ENCODE measurements around the gene PFDN2. TPM values are rescaled to one million over a fixed set of nuclear protein-coding genes. Genes with fewer than 3 reads are reported as not detected.
A peak's percentile ranks its signal among the peaks of the same experiment; 100 is the strongest.

PFDN2 gene
- total and polyA plus RNA-seq, 10 donors: 14.9 to 140 (median 42.5) TPM

DNA sequence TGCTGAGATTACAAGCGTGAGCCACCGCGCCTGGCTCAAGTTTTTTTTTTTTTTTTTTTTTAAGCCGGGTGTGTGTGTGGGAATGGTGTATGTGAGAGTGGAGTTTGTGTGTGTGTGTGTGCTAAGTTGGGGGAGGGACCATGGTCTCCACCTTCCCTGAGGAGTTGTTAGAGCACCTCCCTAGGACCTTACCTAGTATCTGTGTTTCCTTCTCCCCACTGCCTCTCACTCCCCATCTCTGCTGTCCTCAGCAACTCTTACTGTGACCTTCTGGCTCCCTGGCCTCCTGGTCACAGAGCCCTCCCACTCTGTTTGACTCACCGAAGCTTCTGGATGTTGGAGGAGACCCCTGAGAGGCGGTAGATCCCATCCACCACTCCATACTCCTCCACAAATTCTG lies 58.5 kb downstream of the PFDN2 start:
- no peak for DNase-seq
- 78 to 95% (median 89%) methylated on average over 6 of the region's 6 CpGs for WGBS, 5 donors
- TF ChIP-seq POLR2A (IDR thresholded peaks at IDR 0.05) (no peak), POLR2AphosphoS5 (IDR thresholded peaks at IDR 0.05) (no peak)
- TF ChIP-seq, protein P1, sequence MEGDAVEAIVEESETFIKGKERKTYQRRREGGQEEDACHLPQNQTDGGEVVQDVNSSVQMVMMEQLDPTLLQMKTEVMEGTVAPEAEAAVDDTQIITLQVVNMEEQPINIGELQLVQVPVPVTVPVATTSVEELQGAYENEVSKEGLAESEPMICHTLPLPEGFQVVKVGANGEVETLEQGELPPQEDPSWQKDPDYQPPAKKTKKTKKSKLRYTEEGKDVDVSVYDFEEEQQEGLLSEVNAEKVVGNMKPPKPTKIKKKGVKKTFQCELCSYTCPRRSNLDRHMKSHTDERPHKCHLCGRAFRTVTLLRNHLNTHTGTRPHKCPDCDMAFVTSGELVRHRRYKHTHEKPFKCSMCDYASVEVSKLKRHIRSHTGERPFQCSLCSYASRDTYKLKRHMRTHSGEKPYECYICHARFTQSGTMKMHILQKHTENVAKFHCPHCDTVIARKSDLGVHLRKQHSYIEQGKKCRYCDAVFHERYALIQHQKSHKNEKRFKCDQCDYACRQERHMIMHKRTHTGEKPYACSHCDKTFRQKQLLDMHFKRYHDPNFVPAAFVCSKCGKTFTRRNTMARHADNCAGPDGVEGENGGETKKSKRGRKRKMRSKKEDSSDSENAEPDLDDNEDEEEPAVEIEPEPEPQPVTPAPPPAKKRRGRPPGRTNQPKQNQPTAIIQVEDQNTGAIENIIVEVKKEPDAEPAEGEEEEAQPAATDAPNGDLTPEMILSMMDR (IDR thresholded peaks at IDR 0.05 in 8 of 11, conservative IDR thresholded peaks at IDR 0.05 in 3 of 11): no peak
- peaks cover 2 to 97% (median 58%) of the 10 kb centered on the region in 6 donors for H3K36me3 ChIP-seq
- H3K27me3 ChIP-seq (replicated peaks in 1 of 7): no peaks in the 10 kb centered on the region
- no peaks in the 10 kb centered on the region for H3K9me3 ChIP-seq
- peaks cover 0 to 76% (median 35%) of the 10 kb centered on the region in 6 donors for H3K4me1 ChIP-seq
- intact Hi-C loops (cut with DNase I; ENCODE audit: low total_unique reads): no loop called here
- no peak overlapping the region for H3K4me3 ChIP-seq
- H3K27ac ChIP-seq: peak overlapping the region in 2 of 8 donors; percentile 4 to 28

DNA sequence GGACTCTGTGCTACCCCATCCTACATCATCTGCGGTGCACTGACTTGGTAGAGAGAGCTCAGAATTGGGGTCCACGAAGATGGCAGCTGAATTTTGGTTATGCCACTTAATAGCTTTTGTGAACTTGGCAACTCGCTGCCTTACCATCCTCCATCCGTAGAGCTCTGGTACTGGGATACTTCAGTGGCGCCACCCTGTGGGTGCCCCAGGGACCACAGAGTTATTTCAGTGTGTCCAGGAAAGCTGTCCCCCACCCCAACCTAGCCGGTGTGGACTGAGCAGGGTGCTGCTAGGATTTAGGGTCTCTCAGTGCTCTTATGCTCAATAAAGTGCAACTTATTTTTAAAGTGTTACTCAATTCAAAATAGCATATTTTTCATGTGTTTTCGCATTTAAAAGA lies 63.0 kb downstream of the PFDN2 start:
- H3K27ac ChIP-seq: peak overlapping the region in 1 of 8 donors; percentile 0
- WGBS, 5 donors: 80 to 95% (median 86%) methylated on average over 7 of the region's 7 CpGs
- intact Hi-C loops (cut with DNase I; ENCODE audit: low total_unique reads): no loop called here
- H3K27me3 ChIP-seq (replicated peaks in 1 of 7): no peaks in the 10 kb centered on the region
- H3K9me3 ChIP-seq: no peaks in the 10 kb centered on the region
- peaks cover 0 to 44% (median 1%) of the 10 kb centered on the region in 6 donors for H3K4me1 ChIP-seq
- H3K4me3 ChIP-seq: no peak overlapping the region
- peak; percentile 17 for DNase-seq
- peaks cover 8 to 98% (median 83%) of the 10 kb centered on the region in 6 donors for H3K36me3 ChIP-seq
- TF ChIP-seq, protein P1 (IDR thresholded peaks at IDR 0.05 in 8 of 11, conservative IDR thresholded peaks at IDR 0.05 in 3 of 11): peak in 1 of 11 experiments; percentile 40
- TF ChIP-seq POLR2AphosphoS5 (IDR thresholded peaks at IDR 0.05): no peak
- TF ChIP-seq POLR2A (IDR thresholded peaks at IDR 0.05): no peak

DNA sequence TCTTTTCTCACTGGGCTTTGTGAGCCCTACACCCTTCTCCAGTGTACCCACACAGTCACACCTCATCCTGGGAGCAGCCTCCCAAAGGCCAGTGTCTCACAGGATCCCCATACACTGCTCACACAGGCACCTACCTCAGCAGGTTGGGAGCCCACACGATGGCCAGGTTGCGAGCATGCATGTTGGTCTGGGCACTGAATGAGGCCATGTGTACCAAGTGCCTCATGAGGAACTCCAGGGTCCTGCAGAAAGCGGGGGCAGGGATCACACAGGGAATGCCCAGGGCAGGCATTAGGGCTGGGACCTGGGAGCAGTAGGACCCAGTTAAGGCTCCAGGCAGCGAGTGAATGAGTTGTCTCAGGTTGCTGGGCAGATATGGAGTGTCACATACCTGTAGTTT lies 63.6 kb downstream of the PFDN2 start:
- Histone ChIP-seq H3K4me3 (no peak overlapping the region), H3K27ac (peak overlapping the region in 1 of 8 donors; percentile 0), H3K4me1 (peaks cover 0 to 44% (median 3%) of the 10 kb centered on the region in 6 donors), H3K27me3 (replicated peaks in 1 of 7) (no peaks in the 10 kb centered on the region), H3K9me3 (no peaks in the 10 kb centered on the region), H3K36me3 (peaks cover 8 to 98% (median 86%) of the 10 kb centered on the region in 6 donors)
- intact Hi-C loops (cut with DNase I; ENCODE audit: low total_unique reads): no loop called here
- WGBS, 5 donors: 87 to 100% (median 91%) methylated on average over 4 of the region's 4 CpGs
- TF ChIP-seq, protein P1 (IDR thresholded peaks at IDR 0.05 in 8 of 11, conservative IDR thresholded peaks at IDR 0.05 in 3 of 11): no peak
- TF ChIP-seq POLR2AphosphoS5 (IDR thresholded peaks at IDR 0.05) (peak in 2 of 3 donors; percentile 31 to 60), POLR2A (IDR thresholded peaks at IDR 0.05) (no peak)
- DNase-seq: peak; percentile 51

DNA sequence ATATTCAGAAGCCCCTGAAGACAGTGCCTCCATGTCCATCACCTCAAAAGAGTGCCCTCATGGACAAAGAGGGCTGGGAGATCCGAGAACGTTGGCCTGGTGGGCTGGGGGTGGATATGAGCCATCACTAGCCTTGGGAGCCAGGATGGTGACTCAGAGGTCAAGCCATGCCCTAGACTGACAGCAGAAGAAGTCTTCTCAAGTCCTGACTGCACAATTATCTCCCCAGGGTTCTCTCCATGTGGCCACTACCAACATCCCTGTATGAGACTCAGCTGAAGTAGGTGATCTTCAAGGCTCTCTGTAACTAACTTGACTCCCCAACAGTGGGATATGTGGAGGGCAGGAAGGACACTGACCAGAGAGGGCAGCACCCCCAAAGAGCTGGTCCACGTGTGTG lies 64.9 kb downstream of the PFDN2 start:
- WGBS, 5 donors: 68 to 81% (median 80%) methylated on average over 2 to 3 of the region's 3 CpGs
- DNase-seq: no peak
- H3K4me3 ChIP-seq: no peak overlapping the region
- H3K27me3 ChIP-seq (replicated peaks in 1 of 7): no peaks in the 10 kb centered on the region
- H3K4me1 ChIP-seq: peaks cover 0 to 44% (median 4%) of the 10 kb centered on the region in 6 donors
- H3K9me3 ChIP-seq: no peaks in the 10 kb centered on the region
- intact Hi-C loops (cut with DNase I; ENCODE audit: low total_unique reads): no loop called here
- TF ChIP-seq, protein P1 (IDR thresholded peaks at IDR 0.05 in 8 of 11, conservative IDR thresholded peaks at IDR 0.05 in 3 of 11): no peak
- TF ChIP-seq POLR2AphosphoS5 (IDR thresholded peaks at IDR 0.05): no peak
- no peak for TF ChIP-seq POLR2A (IDR thresholded peaks at IDR 0.05)
- peak overlapping the region in 1 of 8 donors; percentile 3 for H3K27ac ChIP-seq
- H3K36me3 ChIP-seq: peaks cover 8 to 98% (median 89%) of the 10 kb centered on the region in 6 donors
